Activated CD4-positive, alpha-beta memory T cell treated with anti-CD3 and anti-CD28 coated beads for 36 hours (primary cell): Measurements from ENCODE around the gene MED27. TPM values are rescaled to one million over a fixed set of nuclear protein-coding genes. Genes with fewer than 3 reads are reported as not detected.
A peak's percentile ranks its signal among the peaks of the same experiment; 100 is the strongest.

Experiments
- CTCF ChIA-PET: fragments of 350-600 bp; sonication (Branson Sonifier 250); formaldehyde crosslinking; loops from one replicate; lab custom pipeline; 2021; ENCODE audit warnings: antibody characterized with exemption, inconsistent platforms; lab: Charles Lee
- POLR2A ChIA-PET: fragments of 350-600 bp; sonication (Branson Sonifier 250); formaldehyde crosslinking; loops from one replicate; lab custom pipeline; 2021; ENCODE audit warnings: antibody characterized with exemption; lab: Charles Lee
- DNase-seq: peaks from one replicate; pipeline ENCODE4 v3.0.0-alpha.2; 2020
- H3K27ac Mint-ChIP-seq: one replicate; pipeline ENCODE4 v1.8.0; 2021; ENCODE audit warnings: mixed read lengths
- H3K27me3 Mint-ChIP-seq: one replicate; pipeline ENCODE4 v1.8.0; 2021; ENCODE audit warnings: mixed read lengths
- H3K36me3 Mint-ChIP-seq: one replicate; pipeline ENCODE4 v1.8.0; 2021; ENCODE audit warnings: mixed read lengths
- H3K4me1 Mint-ChIP-seq: one replicate; pipeline ENCODE4 v1.8.0; 2021; ENCODE audit warnings: low read depth, mixed read lengths
- H3K4me3 Mint-ChIP-seq: one replicate; pipeline ENCODE4 v1.8.0; 2021; ENCODE audit warnings: mild to moderate bottlenecking, mixed read lengths
- H3K9me3 Mint-ChIP-seq: one replicate; pipeline ENCODE4 v1.8.0; 2021; ENCODE audit warnings: mixed read lengths
- intact Hi-C: fragments of 100-400 bp; cut with micrococcal nuclease; formaldehyde crosslinking; loops from one replicate; pipeline ENCODE4 v1.15.1; 2023
- total RNA-seq, 2 experiments: library from RNA; stranded (reverse); gene quantifications; one replicate each; pipeline ENCODE4 v1.2.3, GENCODE V29; 2021

The MED27 gene, protein sequence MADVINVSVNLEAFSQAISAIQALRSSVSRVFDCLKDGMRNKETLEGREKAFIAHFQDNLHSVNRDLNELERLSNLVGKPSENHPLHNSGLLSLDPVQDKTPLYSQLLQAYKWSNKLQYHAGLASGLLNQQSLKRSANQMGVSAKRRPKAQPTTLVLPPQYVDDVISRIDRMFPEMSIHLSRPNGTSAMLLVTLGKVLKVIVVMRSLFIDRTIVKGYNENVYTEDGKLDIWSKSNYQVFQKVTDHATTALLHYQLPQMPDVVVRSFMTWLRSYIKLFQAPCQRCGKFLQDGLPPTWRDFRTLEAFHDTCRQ
- total RNA-seq: 10 to 100 TPM; 30.1 to 32.4 TPM

DNA sequence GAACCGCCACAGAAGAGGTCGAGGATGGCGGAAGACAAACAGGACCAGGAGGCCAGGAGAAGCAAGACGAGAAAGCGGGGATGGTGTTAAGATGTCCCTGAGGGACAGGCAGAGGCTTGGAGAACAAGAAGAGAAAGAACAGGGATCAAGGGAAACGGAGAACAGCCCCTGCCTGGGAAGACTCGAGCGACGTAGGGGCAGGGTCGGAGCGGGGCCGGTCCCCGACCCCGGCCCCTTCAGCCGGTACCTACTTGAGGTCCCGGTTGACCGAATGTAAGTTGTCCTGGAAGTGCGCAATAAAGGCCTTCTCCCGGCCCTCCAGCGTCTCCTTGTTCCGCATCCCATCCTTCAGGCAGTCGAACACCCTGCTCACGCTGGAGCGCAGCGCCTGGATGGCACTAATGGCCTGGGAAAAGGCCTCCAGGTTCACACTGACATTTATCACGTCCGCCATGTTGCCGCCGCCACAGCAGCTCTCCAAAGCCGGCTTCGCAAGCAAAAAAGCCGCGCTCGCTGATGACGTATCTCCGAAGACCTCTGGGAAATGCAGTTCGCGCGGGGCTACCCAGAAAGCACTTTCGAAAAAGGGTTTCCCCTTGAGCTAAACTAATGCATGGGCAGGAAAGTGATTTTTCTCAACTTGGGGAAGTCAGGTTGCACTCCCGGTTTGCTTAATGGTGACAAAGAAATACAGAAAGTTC is at the start of gene MED27:
Gene MED27 (minus strand): TSS at position 477 of the 701 bp plus-strand sequence. CDS start 23 bp downstream, at position 454.
- intact Hi-C loops: loop anchor here (1.0 to 5.0 kb wide), 5 partner anchors 68 to 577 kb away; partner anchors contain the start of genes NTNG2 and POMT1
- peaks cover 46% of the 10 kb centered on the region for H3K4me1 Mint-ChIP-seq
- peaks cover 20% of the 10 kb centered on the region for H3K36me3 Mint-ChIP-seq
- peak within 1 kb of the TSS; percentile 79 for H3K27ac Mint-ChIP-seq
- ChIA-PET POLR2A (interaction anchor here (0.6 to 1.2 kb wide), 3 partner anchors 72 to 435 kb away, joined by 3 to 7 read pairs (median 5); no protein-coding TSS in a partner anchor), CTCF (interaction anchor here (0.6 to 1.2 kb wide), 4 partner anchors 90 to 201 kb away, joined by 3 to 5 read pairs (median 4); no protein-coding TSS in a partner anchor)
- H3K9me3 Mint-ChIP-seq: no peaks in the 10 kb centered on the region
- H3K4me3 Mint-ChIP-seq: peak within 1 kb of the TSS; percentile 91
- DNase-seq: peak; percentile 97
- no peaks in the 10 kb centered on the region for H3K27me3 Mint-ChIP-seq

DNA sequence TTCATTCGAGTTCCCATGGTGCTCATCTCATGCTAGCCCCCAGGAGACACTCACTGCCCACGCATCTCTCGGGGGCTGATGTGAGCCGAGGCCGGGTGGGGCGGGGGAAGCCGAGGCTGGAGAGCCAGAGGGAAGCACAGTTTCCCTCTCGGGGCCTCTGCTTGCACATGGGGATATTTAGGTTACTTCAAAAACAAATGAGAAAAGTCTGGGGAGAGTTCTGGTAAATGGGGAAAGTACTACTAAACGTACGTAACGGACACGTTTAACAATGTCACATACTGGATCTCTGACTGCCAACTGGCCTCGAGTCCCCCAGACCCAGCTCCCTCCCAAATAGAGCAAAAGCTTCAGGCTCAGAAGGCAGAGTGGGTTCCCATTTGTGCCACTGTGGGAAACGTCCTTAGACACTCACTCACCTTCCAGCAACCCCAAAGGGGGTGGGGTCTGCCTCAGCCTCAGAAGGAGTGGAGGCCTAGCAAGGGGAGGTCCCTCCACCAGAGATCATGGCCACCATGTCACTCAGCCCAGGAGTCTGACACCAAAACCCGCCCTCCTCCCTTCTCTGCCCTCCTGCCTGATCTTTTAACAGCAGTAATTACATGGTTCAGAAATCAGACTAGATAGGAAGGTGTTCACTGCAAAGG is 48.3 kb upstream of the MED27 start:
- Mint-ChIP-seq H3K27ac (no peak overlapping the region), H3K4me1 (peaks cover 21% of the 10 kb centered on the region), H3K27me3 (peaks cover 72% of the 10 kb centered on the region), H3K4me3 (no peak overlapping the region), H3K36me3 (no peaks in the 10 kb centered on the region), H3K9me3 (no peaks in the 10 kb centered on the region)
- no peak for DNase-seq
- intact Hi-C loops: loop anchor here (5.0 kb wide), 1 partner anchor 121 kb away; no protein-coding TSS in a partner anchor
- ChIA-PET POLR2A (no interaction called here), CTCF (interaction anchor here (0.9 to 1.4 kb wide), 3 partner anchors 42 to 365 kb away, joined by 3 read pairs; no protein-coding TSS in a partner anchor)

DNA sequence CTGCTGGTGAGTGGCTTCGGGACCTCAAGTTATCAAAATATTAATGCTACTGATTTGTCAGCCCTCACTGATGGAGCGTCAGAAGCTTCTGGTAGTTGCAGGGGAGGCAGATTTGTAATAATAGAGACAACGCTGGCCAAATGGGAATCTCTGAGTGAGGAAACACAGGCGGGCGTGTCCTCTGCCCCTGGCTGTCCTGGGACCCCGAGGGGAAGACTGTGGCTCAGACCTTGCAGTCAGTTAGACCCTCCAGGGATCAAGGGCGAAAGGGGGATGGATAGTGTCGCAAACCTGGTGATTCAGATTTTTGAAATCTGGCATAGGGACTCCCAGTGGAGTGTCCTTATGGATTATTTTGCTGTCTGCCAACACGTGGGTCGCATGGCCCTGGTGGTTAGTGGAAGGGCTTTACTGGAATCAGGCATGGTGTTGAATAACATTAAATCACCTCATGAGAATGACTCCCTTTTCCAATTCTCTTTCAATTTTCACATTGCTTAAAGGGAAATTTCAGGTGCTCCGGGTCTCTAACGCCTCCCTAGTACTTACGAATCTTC is 47.1 kb upstream of the MED27 start:
- H3K27me3 Mint-ChIP-seq: peaks cover 70% of the 10 kb centered on the region
- CTCF ChIA-PET: interaction anchor here (0.6 to 1.3 kb wide), 5 partner anchors 16 to 494 kb away, joined by 3 to 4 read pairs (median 3); no protein-coding TSS in a partner anchor
- H3K4me1 Mint-ChIP-seq: peaks cover 21% of the 10 kb centered on the region
- intact Hi-C loops: loop anchor here (5.0 kb wide), 1 partner anchor 119 kb away; no protein-coding TSS in a partner anchor
- POLR2A ChIA-PET: interaction anchor here (0.7 kb wide), 2 partner anchors 8 to 20 kb away, joined by 3 to 4 read pairs; no protein-coding TSS in a partner anchor
- DNase-seq: no peak
- peak overlapping the region; percentile 42 for H3K4me3 Mint-ChIP-seq
- no peaks in the 10 kb centered on the region for H3K36me3 Mint-ChIP-seq
- no peak overlapping the region for H3K27ac Mint-ChIP-seq
- no peaks in the 10 kb centered on the region for H3K9me3 Mint-ChIP-seq

DNA sequence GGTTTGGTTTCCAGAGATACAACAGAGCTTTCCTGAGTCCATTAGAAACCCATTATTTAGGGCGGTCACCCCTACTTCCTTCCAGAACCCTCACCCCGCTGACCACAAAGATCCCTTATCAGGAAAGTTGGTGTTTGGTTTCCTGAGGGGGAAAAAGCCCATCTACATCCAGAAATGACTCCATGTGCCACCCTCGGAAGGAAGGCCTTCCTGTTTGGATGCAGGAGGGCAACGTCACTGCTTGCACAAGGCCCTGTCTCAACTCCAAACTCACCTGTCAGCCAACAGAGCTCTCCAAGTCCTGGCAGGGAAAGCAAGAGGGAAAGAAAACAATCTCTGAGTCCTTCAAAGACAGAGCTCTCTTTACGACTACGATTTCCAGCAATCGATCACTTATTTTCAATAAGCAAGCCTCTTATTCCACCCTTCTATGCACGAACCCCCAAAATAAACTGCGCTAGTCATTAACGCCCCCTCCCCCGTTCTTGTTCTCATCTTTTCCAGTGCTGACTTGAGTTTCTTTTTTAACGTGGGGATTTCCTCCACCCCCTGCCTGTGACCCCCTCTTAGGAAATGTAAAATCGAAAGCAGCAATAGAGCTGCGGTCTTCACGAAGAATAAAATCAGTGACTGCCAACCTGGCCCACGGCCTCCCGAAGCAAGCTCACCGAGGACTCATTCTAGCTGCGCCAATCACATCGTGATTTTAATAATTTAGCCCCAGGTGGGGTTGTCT is 46.4 kb upstream of the MED27 start:
- intact Hi-C loops: loop anchor here (5.0 kb wide), 1 partner anchor 119 kb away; no protein-coding TSS in a partner anchor
- no peak overlapping the region for H3K27ac Mint-ChIP-seq
- DNase-seq: peak; percentile 56

DNA sequence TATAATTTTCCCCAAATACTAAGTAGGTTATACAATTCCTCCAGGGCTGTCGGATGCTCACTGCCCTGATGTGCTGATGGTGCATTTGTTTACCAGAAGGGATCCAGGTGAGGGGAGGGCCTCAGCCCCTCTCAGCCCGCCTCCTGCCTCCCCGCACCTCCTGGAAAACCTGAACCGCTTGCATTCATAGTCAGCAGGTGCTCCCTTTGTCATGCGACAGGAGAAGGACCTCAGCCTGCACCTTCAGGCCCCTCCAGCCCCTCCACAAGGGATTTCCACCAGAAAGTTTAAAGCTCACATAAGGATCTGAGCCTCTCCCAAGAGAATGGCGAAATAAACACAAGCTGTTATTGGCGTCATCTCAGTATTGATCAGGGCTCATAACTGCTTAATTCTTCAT is 45.7 kb upstream of the MED27 start:
- Mint-ChIP-seq H3K27ac (no peak overlapping the region), H3K9me3 (no peaks in the 10 kb centered on the region), H3K4me3 (no peak overlapping the region), H3K36me3 (no peaks in the 10 kb centered on the region), H3K27me3 (peaks cover 66% of the 10 kb centered on the region), H3K4me1 (peaks cover 21% of the 10 kb centered on the region)
- intact Hi-C loops: loop anchor here (5.0 kb wide), 1 partner anchor 118 kb away; no protein-coding TSS in a partner anchor
- ChIA-PET CTCF (interaction anchor here (0.7 to 1.5 kb wide), 2 partner anchors 44 to 315 kb away, joined by 3 read pairs; no protein-coding TSS in a partner anchor), POLR2A (interaction anchor here (0.7 kb wide), 1 partner anchor 118 kb away, joined by 3 read pairs; no protein-coding TSS in a partner anchor)
- DNase-seq: no peak

More for the DNA sequence above, 46.4 kb upstream of the MED27 start:
- no peaks in the 10 kb centered on the region for H3K36me3 Mint-ChIP-seq
- peaks cover 21% of the 10 kb centered on the region for H3K4me1 Mint-ChIP-seq
- ChIA-PET POLR2A (interaction anchor here (0.7 kb wide), 3 partner anchors 9 to 119 kb away, joined by 3 to 4 read pairs (median 3); no protein-coding TSS in a partner anchor), CTCF (interaction anchor here (0.6 to 1.5 kb wide), 7 partner anchors 16 to 493 kb away, joined by 3 to 4 read pairs (median 3); no protein-coding TSS in a partner anchor)
- H3K27me3 Mint-ChIP-seq: peaks cover 68% of the 10 kb centered on the region
- H3K4me3 Mint-ChIP-seq: peak overlapping the region; percentile 42
- no peaks in the 10 kb centered on the region for H3K9me3 Mint-ChIP-seq

DNA sequence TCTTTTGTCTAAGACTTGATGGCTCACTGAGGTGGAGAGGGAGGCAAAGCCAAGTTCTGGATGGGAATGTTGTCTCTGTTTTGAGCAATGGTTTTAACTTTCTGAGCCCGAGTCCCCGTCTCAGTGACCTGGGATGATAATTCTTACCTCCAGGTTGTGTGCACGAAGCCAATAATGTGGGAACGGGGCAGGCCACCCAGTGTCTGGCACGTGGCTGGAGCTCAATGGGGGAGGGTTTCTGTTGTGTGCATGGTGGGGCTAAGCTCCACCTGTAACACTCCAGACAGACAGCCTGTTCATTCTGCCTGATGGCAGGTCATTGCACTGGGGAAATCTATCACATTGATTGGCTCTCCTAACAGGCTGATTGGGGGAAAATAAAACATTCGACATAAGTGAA is 45.1 kb upstream of the MED27 start:
- H3K4me1 Mint-ChIP-seq: peaks cover 21% of the 10 kb centered on the region
- H3K9me3 Mint-ChIP-seq: no peaks in the 10 kb centered on the region
- no peak overlapping the region for H3K27ac Mint-ChIP-seq
- ChIA-PET CTCF (interaction anchor here (1.5 kb wide), 1 partner anchor 45 kb away, joined by 3 read pairs; no protein-coding TSS in a partner anchor), POLR2A (no interaction called here)
- intact Hi-C loops: loop anchor here (5.0 kb wide), 1 partner anchor 117 kb away; no protein-coding TSS in a partner anchor
- no peak overlapping the region for H3K4me3 Mint-ChIP-seq
- H3K36me3 Mint-ChIP-seq: no peaks in the 10 kb centered on the region
- H3K27me3 Mint-ChIP-seq: peaks cover 64% of the 10 kb centered on the region
- no peak for DNase-seq

DNA sequence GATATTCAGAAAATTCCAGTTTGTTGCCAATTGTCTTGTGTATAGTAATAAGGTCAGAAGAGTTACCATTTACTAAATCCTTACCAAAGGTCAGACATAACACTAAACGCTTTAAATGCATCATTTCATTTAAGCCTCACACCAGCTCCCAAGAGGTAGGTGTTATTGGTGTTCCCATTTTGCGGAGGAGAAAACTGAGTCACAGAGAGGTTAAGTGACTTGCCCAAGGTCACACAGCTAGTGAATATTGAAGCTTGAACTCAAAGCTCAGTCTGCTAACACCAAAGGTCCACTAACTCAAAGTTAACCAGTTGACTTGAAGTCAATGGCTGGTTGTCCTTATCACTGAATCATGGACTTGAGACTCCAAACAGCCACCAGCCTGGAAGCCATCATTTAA is 41.4 kb upstream of the MED27 start:
- DNase-seq: no peak
- no peak overlapping the region for H3K27ac Mint-ChIP-seq
- H3K36me3 Mint-ChIP-seq: no peaks in the 10 kb centered on the region
- CTCF ChIA-PET: interaction anchor here (1.0 kb wide), 1 partner anchor 49 kb away, joined by 5 read pairs; no protein-coding TSS in a partner anchor
- intact Hi-C loops: no loop called here
- peaks cover 52% of the 10 kb centered on the region for H3K27me3 Mint-ChIP-seq
- no peak overlapping the region for H3K4me3 Mint-ChIP-seq
- POLR2A ChIA-PET: no interaction called here
- H3K9me3 Mint-ChIP-seq: no peaks in the 10 kb centered on the region
- H3K4me1 Mint-ChIP-seq: peaks cover 7% of the 10 kb centered on the region

DNA sequence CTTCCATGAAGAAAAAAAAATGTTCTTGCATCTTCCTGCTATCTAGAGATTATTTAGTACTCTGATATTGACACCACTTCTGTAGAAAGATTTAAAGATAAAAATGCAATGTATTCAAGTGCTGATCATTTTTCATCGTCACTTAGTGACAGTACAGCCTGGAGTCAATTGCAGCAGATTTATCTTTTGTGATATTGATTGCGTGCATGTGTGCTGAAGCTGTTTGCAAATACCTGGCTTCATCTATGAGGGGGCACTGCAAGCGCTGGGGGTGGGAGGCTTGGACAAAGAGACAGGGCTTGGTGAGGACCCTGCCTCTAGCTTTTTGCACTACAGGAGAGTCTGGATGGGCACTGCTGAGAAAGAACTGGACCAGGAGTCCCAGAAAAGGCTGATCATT is 38.0 kb upstream of the MED27 start:
- ChIA-PET CTCF (no interaction called here), POLR2A (no interaction called here)
- peaks cover 40% of the 10 kb centered on the region for H3K27me3 Mint-ChIP-seq
- H3K9me3 Mint-ChIP-seq: no peaks in the 10 kb centered on the region
- no peaks in the 10 kb centered on the region for H3K36me3 Mint-ChIP-seq
- H3K4me1 Mint-ChIP-seq: no peaks in the 10 kb centered on the region
- intact Hi-C loops: no loop called here
- no peak for DNase-seq
- no peak overlapping the region for H3K4me3 Mint-ChIP-seq
- no peak overlapping the region for H3K27ac Mint-ChIP-seq

DNA sequence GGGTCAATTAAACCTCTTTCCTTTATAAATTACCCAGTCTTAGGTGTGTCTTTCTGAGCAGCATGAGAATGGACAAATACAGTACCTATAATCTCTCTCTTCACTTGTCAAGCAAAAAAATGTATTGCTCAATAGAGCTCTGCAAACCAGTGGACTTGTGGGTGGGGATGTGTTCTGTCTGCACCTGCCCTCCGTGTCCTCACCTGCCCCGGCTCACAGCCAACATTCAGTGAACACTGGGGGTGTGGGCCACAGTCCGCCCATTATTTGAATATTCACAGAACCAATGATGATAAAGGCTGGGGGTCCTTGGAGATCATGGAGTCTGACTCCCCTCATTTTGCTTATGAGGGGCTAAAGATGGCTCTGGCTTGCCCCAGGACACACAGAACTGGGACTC is 36.9 kb upstream of the MED27 start:
- H3K9me3 Mint-ChIP-seq: no peaks in the 10 kb centered on the region
- CTCF ChIA-PET: no interaction called here
- intact Hi-C loops: no loop called here
- H3K4me3 Mint-ChIP-seq: no peak overlapping the region
- no peaks in the 10 kb centered on the region for H3K4me1 Mint-ChIP-seq
- POLR2A ChIA-PET: no interaction called here
- H3K27ac Mint-ChIP-seq: no peak overlapping the region
- H3K36me3 Mint-ChIP-seq: no peaks in the 10 kb centered on the region
- H3K27me3 Mint-ChIP-seq: peaks cover 39% of the 10 kb centered on the region
- DNase-seq: no peak

DNA sequence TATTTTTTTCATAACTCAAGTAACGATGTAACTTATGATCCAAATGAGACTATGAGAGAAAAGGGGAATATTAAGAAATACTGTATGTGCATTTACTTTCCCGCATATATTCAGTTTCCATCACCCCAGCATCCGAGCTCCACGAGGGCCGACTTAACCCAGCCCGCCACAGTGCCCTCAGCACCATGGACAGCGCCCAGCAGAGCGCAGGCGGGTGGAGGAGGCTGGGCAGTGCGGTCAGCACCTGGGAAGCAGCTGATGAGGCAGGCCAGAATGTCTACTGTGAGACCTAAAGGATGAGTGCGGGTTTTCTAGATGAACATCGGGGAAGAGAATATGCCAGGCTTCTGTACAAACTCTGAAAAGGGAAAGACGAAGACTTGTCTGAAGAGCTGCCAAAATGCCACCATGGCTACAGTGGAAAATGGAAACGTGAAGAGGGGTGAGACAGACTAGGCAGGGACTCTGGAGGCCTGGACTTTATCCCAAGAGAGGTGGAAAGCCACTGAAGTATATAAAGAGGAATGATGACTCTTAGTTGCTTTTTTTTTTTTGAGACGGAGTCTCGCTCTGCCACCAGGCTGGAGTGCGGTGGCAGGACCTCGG is 34.5 kb upstream of the MED27 start:
- intact Hi-C loops: no loop called here
- H3K27me3 Mint-ChIP-seq: peaks cover 41% of the 10 kb centered on the region
- H3K36me3 Mint-ChIP-seq: no peaks in the 10 kb centered on the region

More for the DNA sequence above, 34.5 kb upstream of the MED27 start:
- Mint-ChIP-seq H3K27ac (no peak overlapping the region), H3K4me1 (no peaks in the 10 kb centered on the region), H3K9me3 (no peaks in the 10 kb centered on the region), H3K4me3 (no peak overlapping the region)
- POLR2A ChIA-PET: no interaction called here
- DNase-seq: peak; percentile 60
- CTCF ChIA-PET: no interaction called here
